Neural progenitor cell (in vitro differentiated cells): Measurements from ENCODE around the gene PRKAG2.

ENCODE experiments used
- EZH2phosphoT487 ChIP-seq: fragments of 200-600 bp; sonication (generic); IDR thresholded peaks from 2 replicates; pipeline ENCODE4 v1.6.1; 2017; ENCODE audit warnings: antibody characterized with exemption
- TF ChIP-seq, protein P1 (sequence below): fragments of 200-600 bp; sonication (generic); IDR thresholded peaks from 2 replicates; pipeline ENCODE4 v1.5.1; 2017; ENCODE audit warnings: antibody characterized with exemption, mild to moderate bottlenecking

DNA sequence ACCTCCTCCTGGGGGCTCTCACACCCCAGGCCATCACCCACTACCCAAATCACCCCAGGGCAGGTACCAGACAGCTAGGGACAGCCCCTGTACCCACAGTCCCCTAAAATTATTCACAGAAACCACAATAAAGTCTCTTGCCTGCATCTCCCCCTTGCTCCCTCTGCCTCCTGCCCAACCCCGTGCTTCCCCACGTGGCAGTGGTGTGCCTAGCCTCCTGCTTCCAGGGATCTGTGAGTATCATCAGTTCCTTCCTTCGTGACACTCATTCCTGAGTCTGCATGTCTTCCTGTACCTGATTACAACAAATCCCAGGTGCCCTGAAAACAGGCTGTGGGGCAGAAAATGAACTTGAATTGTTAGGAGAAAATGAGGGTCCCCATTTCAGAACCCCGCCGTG, 61.5 kb downstream of the PRKAG2 start:
- TF ChIP-seq, protein P1, sequence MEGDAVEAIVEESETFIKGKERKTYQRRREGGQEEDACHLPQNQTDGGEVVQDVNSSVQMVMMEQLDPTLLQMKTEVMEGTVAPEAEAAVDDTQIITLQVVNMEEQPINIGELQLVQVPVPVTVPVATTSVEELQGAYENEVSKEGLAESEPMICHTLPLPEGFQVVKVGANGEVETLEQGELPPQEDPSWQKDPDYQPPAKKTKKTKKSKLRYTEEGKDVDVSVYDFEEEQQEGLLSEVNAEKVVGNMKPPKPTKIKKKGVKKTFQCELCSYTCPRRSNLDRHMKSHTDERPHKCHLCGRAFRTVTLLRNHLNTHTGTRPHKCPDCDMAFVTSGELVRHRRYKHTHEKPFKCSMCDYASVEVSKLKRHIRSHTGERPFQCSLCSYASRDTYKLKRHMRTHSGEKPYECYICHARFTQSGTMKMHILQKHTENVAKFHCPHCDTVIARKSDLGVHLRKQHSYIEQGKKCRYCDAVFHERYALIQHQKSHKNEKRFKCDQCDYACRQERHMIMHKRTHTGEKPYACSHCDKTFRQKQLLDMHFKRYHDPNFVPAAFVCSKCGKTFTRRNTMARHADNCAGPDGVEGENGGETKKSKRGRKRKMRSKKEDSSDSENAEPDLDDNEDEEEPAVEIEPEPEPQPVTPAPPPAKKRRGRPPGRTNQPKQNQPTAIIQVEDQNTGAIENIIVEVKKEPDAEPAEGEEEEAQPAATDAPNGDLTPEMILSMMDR: no peak
- no peak for TF ChIP-seq EZH2phosphoT487
